GM12864 (cell line): ENCODE measurements around the gene PLXDC2.

Source experiments
- DNase-seq: peaks from one replicate; pipeline ENCODE4 v3.0.0-alpha.2; 2011; ENCODE audit warnings: low read depth
- H3K4me3 ChIP-seq: 2 replicates; pipeline ENCODE4 v1.5.1; 2011; ENCODE audit warnings: mild to moderate bottlenecking, low read depth, low read length, control low read depth
- TF ChIP-seq, protein P1 (sequence below): IDR thresholded peaks from 2 replicates; pipeline ENCODE4 v1.5.1; 2011; ENCODE audit warnings: low read depth, mild to moderate bottlenecking, moderate library complexity, low read length, control low read depth, inconsistent platforms; ENCODE audit errors: missing control alignments

PLXDC2 gene

DNA sequence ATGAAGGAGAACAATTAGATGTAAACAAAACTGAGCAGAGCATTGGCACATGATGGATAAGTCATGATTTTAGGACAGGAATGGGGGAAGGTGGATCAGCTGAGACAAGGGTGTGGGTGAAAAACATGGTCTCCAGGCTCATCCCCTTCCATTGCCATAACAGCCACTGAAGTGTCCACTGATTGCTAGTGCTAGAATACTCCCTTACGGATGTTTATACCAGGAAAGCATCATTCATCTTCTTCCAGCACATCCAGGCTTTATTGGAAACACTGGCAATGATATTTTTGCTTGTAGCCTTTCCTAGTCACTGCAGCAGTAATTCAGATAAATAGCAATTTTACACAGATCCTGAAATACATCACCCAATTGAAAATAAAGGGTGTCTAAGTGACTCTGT is 259.5 kb downstream of the PLXDC2 start:
- TF ChIP-seq, protein P1, sequence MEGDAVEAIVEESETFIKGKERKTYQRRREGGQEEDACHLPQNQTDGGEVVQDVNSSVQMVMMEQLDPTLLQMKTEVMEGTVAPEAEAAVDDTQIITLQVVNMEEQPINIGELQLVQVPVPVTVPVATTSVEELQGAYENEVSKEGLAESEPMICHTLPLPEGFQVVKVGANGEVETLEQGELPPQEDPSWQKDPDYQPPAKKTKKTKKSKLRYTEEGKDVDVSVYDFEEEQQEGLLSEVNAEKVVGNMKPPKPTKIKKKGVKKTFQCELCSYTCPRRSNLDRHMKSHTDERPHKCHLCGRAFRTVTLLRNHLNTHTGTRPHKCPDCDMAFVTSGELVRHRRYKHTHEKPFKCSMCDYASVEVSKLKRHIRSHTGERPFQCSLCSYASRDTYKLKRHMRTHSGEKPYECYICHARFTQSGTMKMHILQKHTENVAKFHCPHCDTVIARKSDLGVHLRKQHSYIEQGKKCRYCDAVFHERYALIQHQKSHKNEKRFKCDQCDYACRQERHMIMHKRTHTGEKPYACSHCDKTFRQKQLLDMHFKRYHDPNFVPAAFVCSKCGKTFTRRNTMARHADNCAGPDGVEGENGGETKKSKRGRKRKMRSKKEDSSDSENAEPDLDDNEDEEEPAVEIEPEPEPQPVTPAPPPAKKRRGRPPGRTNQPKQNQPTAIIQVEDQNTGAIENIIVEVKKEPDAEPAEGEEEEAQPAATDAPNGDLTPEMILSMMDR, result no peak
- no peak for DNase-seq
- H3K4me3 ChIP-seq, result no peak overlapping the region

DNA sequence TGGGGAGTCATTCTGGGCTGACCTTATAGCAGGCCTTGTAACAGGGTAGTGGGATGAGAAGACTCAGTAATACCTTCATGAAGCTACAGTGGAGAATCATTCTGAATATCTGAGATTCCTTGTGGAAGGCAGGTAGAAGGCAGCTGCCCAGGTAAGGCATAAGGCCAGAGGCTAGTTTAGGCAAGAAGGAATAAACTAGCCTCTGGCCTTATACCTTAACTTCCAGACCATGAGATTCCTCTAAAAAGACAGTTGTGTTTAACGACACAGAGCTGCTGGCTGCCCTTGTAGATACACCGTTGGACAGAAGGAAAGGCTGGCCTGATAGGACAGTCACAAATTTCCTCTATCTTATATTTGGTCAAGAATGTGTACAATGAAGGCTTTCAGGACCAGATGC is 268.2 kb downstream of the PLXDC2 start:
- no peak overlapping the region for H3K4me3 ChIP-seq
- DNase-seq, result no peak
- TF ChIP-seq, protein P1, result no peak

DNA sequence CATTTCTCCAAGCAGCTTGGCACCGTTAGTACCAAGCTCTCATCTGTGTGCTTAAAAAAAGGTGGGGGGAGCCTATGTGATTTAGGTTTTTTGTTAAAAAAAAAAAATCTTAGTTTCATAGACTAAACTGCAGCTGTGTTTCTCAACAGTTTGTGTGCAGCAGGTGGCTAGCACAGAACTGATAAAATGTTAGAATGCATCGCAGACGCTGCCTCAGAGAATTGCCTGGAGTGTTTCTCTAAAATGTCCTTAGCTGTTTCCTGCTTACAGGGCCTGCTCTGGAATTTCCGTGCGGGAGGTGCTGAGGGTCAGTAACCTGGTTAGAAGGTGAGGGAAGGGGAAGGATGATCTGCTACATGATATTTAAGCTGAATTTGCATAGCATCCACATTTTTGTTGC is 268.9 kb downstream of the PLXDC2 start:
- no peak for DNase-seq
- H3K4me3 ChIP-seq, result no peak overlapping the region
- TF ChIP-seq, protein P1, result no peak

DNA sequence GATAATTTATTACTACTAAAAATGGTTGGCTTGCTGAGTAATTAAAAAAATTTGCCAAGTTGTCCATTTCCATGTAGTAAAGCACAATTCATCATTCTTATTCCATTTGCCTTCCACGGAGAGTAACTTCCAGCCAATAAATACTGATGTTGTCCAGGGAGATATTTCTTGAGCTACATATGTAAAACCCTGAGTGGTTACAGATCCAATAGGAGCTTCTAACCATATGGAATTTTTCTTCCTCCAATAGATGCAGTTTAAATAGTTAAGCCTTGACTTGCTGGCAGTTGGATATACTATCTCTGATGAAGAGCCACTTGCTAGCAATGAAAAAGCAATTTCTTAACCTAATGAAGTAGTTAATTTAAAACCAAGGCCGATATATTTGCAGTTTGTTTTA is 271.1 kb downstream of the PLXDC2 start:
- H3K4me3 ChIP-seq, result no peak overlapping the region
- no peak for DNase-seq
- TF ChIP-seq, protein P1, result no peak

DNA sequence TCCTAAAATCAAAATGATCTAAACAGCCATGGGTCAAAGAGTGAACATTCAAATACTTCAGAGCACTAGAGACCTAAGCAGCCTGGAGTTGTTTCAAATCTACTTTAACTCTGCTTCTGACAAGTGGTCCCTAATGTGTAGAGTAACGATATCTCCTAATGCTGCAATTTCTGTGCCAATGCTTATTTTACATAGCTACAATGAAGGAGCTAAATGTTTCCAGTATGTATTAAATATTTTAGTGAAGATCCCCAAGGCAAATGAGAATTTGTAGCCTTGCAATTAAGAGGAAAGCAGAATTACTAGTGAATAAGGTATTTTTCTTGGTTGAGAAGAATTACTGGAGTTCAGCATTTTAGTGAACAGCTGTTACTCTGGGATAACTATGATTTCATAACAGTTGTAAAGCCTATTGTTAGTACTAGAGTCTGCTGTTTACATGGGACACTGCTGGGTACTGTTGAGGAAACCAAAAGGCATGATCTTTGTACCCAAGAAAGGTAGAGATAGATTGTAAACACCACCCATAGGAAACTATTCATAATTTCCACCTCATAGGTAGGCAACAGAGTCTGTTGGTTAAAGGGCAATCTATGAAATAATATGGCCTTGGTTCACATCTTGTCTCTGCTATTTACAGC is 271.9 kb downstream of the PLXDC2 start:
- no peak for DNase-seq
- no peak overlapping the region for H3K4me3 ChIP-seq
- TF ChIP-seq, protein P1, result no peak

DNA sequence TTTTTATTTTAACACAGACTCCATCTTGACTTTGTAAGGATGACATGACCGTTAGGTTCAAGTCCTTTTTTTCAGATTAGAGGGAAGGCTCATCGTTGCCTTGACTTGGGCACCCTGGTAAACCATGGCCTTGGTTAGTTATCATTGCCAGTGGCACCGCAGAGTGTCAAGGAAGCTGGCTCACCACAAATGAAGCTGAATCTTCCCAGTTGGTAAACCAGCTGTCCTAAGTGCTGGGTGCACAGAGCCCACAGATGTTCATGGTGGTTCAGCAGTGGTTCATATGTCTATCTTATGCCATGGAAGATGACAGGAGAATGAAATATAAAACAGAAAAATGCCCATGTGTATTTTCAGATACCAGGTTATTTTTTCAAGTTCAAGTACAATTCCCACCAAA is 273.6 kb downstream of the PLXDC2 start:
- H3K4me3 ChIP-seq, result no peak overlapping the region
- DNase-seq, result no peak
- TF ChIP-seq, protein P1, result no peak

DNA sequence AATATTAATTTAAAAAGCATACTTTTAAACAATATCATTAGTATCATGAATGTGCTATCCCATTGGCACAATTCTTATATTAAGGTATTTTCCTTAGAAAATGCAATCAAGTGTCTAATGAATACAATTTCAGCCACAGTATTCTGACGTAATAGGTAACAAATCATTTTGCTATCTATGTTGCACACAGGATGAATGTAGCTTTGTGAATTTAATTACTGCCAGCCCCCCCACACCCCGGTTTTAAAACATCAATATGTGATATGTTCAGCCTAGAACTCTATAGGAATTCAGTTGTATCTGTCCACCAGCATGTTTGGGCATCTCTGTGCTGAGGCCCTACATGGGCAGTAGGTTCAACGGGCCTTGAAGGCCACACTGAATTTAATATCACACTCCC is 274.6 kb downstream of the PLXDC2 start:
- no peak for DNase-seq
- TF ChIP-seq, protein P1, result no peak

More for the DNA sequence above, 274.6 kb downstream of the PLXDC2 start:
- no peak overlapping the region for H3K4me3 ChIP-seq
